GM18909 (cell line): ENCODE measurements around the gene FOXD3.
A peak's percentile ranks its signal among the peaks of the same experiment; 100 is the strongest.

ENCODE experiments used
- ATAC-seq: cut with Tn5 transposase; IDR thresholded peaks from one replicate; pipeline ENCODE4 v1.9.1; 2021; ENCODE audit warnings: mild to moderate bottlenecking; ENCODE audit not compliant: unreplicated experiment, poor library complexity

The FOXD3 gene

DNA sequence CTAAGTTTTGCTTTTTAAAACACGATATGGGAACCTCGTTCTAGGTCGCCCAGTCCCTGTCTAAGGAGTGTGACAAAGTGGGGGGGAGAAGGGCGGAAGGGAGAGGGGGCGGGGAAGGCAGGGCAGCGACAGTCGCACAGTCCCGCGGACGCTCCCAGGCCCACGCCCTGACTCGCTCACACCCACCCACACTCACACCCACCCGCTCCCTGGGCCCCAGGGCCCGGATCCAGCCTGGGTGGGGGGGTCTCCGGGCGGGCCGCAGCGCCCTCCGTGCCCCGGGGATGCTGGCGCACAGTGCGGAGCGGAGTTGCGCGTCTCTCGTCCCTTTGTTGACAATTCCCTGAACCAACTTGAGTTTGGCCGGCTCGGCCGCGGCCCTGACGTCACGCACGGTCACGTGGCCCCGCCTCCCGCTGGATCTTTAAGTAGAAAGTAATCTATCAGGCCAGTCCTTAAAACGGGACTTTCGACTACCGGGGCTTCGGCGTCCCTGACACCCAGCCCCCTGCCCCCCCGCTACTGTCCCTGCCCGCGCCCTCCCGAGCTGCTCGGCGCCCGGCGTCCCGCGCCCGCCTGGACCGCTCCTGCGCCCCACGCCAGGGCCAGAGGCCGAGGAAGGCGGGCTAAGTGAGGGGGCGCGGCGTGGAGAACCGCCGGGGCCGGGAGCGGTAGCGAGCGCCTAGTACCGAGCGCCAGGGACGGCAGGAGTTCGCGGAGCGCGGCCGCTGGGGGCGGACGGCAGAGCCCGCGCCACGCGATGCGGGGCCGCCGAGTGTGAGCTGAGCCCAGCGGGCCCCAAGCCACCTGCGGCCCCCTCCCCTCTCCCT is at the start of gene FOXD3:
Gene FOXD3 (plus strand): TSS at position 454 of the 830 bp plus-strand sequence. CDS start 492 bp downstream, outside the sequence.
- ATAC-seq, result peak; percentile 43

DNA sequence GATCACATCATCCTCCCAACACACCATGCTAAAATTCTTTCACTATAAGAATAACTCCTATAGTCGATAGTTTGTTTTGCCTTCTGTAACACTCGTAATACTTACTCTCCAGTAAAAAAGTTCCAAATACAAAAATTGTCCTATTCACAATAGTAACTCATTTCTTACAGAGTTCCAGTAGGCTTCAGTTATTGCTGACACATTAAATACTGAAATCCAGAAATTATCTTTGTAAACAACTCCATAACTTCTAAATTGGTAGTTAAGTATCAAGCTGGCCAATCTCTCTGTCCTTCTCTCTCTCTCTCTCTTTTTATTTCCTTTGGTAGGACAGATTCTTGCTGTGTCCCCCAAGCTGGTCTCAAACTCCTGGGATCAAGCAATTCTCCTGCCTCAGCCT is 49.6 kb upstream of the FOXD3 start:
- no peak for ATAC-seq

DNA sequence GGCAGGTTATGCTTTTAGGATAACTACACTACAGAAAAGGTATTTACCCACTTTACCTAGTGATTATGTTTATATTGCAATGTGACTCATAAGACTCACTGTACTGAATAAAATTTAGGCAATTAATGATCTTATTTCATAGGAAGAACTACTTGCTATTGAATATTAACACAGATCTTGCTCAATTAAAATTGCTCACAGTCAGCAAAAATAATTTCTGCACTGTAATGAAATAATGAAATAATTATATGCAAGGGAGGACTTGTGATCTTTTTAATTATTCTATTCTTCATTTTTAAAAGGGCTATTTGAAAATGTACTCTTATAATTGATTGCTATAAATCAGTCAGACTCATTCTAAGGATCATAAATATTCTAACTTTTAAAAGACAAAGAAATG is 48.0 kb upstream of the FOXD3 start:
- no peak for ATAC-seq

DNA sequence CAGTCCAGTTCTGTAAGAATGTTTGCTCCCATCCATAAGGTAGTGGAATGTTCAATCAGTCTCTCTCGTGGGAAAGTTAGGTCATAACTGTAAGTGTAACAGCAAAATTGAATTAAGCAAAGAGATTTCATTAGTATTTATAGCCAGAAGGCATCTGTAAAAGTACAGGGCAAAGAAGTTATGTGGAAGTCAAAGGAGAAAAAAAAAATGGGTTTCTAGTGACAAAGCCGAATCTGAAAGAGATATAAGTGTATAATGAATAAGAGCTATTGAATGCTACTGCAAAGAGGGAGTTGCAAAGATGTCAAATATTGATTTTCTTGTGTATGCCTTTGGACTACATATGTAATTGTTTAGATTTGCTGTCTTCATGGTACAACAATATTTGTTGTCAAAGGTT is 47.4 kb upstream of the FOXD3 start:
- no peak for ATAC-seq

- ATAC-seq, result no peak
Observed at GRCh38 chr1:63276624-63277023, 45.7 kb upstream of the FOXD3 start.

DNA sequence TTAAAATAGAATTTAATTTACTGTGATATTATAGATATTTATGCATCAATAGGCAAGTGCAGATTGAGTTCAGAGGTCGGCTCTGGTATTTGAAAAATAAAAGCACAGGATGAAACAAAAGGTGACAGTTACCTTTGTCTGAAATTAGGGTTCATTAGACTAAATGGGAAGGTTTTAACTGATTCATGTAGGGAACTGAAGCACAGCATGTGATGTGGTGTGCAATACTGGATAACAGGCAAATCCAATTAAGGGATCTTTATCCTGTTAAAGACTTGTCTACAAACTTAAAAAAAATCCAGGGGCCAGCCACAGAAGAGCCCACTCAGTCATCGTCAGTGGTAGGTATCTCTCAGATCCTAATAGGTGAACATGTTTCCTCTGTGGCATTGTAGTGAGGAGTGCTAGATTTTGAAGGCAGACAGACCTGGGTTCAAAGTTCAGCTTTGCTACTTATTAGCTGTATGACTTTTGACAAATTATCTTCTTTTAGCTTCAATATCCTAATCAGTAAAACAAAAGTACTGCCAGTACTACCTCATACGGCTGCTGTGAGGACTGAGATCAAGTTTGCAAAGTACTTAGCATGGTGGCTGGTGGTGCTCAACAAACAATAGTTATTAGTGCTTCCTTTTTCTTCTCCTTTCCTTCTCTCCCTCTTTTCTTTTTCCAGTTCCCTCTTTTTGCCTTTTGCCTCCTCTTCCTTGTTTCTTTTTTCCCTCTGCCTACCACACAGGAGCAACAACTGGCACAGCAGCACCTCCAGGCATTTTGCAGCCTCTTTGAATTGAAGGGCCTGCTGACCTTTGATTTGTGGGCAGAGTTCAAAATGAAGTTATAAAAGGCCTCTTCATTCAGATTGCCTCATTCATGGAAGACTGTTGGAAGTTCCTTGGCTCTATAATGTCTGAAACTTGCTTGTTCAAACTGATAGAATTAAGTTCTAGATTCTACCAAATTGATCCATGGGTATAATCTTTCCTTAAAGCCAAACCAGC is 44.9 kb upstream of the FOXD3 start:
- no peak for ATAC-seq

DNA sequence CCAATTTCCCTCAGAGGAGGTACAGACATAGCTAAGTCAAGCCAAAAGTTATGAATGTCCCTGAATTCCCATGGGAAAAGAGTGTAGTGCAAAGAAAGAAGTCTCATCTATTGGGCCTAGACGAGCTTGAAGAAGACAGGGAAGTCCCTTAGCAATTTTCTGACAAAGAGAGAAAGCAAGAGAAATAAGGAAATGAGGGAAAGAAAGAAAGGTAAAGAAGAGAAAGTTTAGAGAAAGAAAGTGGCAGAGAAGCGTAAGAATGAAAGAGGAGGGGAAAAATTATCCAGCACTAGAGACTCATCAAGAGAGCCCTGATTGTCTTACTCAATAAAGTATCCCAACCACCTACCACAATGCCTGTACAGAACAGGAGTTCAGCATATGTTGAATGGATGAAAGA is 40.6 kb upstream of the FOXD3 start:
- ATAC-seq, result no peak

- no peak for ATAC-seq
Observed at GRCh38 chr1:63289135-63289534, 33.2 kb upstream of the FOXD3 start.

- no peak for ATAC-seq
Observed at GRCh38 chr1:63294803-63295594, 27.4 kb upstream of the FOXD3 start.

DNA sequence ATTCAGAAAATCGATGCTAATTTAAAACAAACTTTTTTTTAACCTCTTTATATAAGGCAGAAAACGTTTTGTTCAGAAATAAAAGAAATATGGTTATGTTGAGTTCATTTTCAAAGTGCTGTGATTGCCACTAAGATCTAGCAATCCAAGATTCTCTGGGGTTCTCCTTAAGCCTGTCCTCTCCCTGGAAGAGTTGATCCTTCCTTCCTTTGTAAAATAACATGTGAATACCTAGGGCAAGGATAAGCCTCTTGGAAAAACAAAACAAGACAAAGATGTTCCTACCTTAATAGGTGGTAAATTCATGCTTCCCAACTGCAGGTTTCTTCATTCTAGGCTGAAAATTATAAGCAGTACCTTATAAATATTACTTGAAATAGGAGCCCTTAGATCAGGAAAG is 18.0 kb upstream of the FOXD3 start:
- no peak for ATAC-seq

DNA sequence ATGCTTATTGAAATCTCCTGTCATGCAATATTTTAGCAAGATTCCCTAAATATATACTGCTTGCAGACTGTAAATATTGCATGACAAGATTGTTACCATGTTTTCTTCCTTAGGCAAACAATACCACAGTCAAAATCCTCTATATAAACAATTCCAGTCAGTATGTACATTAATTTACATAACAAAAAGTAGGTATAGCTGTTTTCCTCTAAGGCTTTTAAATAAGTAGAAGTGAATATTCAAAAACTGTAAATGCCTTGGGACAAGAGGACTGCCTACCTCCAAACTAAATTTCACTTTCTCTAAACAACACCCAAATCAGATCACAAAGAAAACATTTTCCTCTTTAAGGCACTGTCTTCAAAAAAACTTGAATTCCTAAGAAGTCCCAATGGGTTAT is 17.3 kb upstream of the FOXD3 start:
- no peak for ATAC-seq

- no peak for ATAC-seq
Observed at GRCh38 chr1:63307196-63307794, 15.1 kb upstream of the FOXD3 start.

DNA sequence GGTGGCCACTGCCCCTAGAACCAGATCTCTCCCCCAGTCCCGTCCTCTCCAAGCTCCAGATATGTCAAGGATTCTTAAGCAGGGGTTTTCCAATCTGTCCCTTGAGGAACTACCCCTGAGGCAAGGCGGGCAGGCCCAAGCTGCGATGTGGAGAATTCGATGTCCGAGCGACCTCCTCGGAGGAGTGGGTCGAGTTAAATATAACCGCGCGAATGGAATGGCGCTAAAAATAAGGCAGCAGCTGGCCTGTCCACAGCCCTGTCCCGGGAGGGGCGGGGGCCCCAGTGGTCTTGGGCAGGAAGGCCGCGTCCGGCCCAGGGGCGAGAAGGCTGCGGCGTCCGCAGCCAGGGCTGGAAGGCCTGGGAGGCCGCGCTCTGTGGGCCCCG is 5.8 kb upstream of the FOXD3 start:
- ATAC-seq, result peak; percentile 5

GRCh38 chr1:63316984-63317816 is 5.2 kb upstream of the FOXD3 start:
- ATAC-seq, result peak; percentile 76

GRCh38 chr1:63317817-63318152 is 4.6 kb upstream of the FOXD3 start:
- ATAC-seq, result no peak

- no peak for ATAC-seq
Observed at GRCh38 chr1:63318201-63318979, 4.0 kb upstream of the FOXD3 start.

GRCh38 chr1:63319046-63320021 is 3.0 kb upstream of the FOXD3 start:
- ATAC-seq, result no peak
